HuH-7 (cell line): ENCODE measurements around the gene GYPA.
"Not testable (repeated sequence)": the region's sequence is repeated elsewhere in the genome, so short reads cannot be mapped to it uniquely, and the experiment has no call there.

Source experiments
- DNase-seq: peaks from one replicate; pipeline ENCODE4 v3.0.0; 2011; ENCODE audit warnings: low spot score

The GYPA gene

GRCh38 chr4:144140594-144141295 is at the start of gene GYPA:
Gene GYPA (minus strand): TSS chr4:144140718. CDS start chr4:144140635, 83 bp downstream.
- DNase-seq = not testable (repeated sequence)

DNA sequence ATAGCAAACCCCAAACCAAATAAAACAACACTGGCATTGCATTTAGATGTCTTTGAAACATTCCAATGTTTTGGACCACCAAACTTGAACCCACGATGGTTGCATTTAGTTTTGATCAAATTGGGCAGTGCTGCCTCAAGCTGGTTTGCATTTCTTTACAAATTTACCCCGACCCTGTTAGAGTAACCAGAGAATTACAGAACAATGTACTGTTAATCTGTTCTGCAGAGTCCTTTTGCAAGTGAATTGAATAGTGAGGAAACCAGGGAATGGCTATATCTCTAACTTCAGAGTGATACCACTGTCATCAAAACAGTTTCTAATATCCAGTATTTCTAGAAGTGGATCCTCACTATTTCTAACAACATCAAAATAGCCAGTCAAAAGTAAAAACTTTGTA is 49.5 kb upstream of the GYPA start:
- no peak for DNase-seq

DNA sequence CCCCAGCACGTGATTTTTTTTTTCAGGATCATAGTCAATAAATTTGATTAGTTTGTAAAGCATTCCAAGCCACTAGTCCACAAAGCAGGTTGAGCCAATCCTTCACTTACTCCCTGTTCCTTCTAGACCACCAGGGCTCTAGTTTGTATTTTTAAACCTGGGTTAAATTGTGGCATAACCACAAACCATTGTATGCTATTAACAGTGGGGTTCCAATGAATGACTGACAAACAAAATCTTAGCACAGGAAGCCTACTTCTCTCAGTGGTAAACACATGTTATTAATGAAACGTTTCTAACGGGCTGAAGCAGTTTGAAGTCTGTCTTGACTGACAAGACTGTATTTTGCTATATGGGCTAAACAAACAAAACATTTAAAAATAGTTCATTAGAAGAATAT is 48.6 kb upstream of the GYPA start:
- no peak for DNase-seq

GRCh38 chr4:144185086-144185485 is 44.6 kb upstream of the GYPA start:
- no peak for DNase-seq

- DNase-seq = no peak
Measured at GRCh38 chr4:144183165-144183564, 42.6 kb upstream of the GYPA start.

GRCh38 chr4:144181391-144181790 is 40.9 kb upstream of the GYPA start:
- no peak for DNase-seq

GRCh38 chr4:144179152-144179739 is 38.7 kb upstream of the GYPA start:
- DNase-seq = no peak

DNA sequence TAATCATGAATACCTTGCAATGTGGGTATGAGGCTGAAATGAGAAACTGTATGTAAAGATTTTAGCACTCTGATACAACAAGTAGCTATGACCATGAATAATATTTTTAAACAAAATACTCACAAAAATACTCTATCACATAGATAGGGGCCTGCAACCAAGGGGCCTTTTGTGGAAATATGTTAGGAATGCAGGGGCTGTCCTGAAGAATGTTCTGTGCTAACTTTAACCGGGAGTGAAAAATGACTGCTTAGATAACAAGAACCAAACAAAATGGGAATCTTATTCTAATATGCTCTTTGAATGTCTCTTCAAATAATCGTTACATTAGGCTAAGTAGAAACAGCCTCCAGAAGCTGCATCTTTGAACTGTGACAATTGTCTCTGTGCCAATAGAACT is 37.9 kb upstream of the GYPA start:
- DNase-seq = no peak

DNA sequence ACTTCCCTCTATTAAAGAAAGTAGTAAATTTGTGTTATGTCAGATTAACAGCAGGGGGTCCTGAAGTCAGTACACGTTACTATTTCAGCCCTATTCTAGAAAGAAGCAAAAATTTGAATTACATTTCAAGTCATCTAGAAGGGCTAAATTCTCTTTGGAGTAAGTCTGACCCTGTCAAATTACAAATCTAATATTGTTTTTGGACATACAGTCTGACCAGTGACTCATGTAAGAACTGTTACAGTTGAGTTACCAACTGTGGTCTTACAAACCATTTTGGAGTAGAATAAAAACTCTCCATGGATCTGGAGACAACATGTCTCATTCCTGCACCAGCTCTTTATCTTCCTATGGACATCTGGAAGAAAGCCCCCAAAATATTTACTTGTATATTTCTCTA is 36.0 kb upstream of the GYPA start:
- DNase-seq = no peak

- peak; percentile 6 for DNase-seq
Measured at GRCh38 chr4:144174401-144175067, 34.0 kb upstream of the GYPA start.

DNA sequence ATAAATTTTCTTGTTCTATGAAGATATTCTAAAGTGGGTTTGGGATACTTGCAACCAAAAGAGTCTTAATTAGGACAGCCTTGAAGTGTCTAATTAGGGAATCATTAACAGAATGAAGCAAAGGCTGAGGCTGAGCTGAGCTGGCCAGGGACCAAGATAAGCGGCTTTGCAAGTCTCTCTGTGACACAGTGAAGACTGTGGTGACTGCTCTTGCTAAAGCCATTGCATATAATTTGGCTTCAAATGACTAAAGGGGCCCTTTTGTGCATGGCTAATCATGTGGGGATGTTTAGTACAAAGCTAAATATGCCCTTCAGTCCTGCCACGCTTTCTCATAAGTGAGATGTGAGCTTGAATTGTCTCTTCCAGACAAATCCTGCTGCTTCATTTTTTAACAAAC is 31.2 kb upstream of the GYPA start:
- DNase-seq = no peak

DNA sequence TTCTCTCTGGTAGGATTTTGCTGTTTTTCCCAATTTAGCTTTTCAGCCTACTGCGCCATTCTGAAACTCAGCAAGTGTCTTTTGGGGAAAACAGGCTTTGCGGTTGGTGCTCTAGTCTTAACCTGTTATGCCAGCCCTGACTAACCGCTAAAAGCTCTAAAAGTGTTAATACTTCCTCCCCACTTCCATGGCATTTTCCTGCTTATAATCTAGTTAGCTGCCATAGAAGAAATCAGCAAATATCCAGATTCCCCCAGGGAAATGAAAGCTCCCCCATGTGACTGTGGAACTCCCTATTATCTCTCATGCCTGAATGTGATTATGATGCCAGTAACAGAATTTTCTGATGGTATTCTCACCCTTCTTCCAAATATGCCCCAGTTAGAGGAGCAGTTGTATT is 28.7 kb upstream of the GYPA start:
- DNase-seq = no peak

DNA sequence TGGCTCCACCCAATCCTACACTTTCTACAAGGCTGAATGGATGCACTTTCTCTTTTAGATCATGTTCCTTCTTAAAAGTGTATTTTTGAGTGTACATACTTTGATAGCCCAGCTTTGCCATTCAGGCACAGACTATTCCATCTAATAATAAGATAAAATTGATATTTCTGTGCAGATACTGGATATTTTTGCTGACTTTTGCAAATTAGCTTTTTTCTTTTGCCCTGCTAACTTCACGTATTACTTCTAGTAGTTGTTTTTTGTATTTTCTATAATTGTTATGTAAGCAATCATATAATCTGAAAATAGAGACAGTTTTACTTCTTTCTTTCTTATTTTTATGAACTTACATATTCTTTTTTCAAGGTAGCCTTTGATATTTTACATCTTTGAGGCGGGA is 13.5 kb upstream of the GYPA start:
- no peak for DNase-seq

DNA sequence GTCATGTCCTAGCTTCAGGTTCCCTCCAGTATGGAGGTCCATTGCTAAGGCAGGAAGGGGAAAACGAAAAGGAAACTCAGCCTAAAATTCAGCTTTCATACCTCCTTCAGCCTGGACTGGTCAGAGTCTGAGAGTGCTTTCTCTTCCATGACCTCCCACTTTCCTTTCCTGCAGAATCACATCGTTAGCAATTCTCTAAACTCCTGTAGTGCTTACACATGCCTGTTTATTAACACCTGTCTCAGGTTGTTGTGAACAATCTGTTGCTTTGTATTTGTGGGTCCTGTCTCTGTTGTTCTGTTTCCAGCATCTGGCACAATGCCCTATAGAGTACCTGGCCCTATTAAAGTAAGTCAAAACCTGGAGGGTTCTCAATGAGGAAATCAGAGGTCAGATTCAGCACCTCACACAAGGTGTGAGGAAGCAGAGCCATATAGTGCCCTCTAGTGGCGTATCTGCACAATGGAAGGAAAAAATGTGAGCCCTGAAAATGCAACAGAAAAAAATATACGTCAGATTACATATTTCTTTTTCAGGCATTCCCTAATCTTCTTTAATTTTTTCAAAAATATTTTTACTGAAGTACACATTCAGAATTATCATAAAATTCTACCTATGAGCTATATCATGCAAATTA is 2.3 kb upstream of the GYPA start:
- DNase-seq = peak; percentile 1

- no peak for DNase-seq
Measured at GRCh38 chr4:144141493-144141892, 975 bp upstream of the GYPA start.

DNA sequence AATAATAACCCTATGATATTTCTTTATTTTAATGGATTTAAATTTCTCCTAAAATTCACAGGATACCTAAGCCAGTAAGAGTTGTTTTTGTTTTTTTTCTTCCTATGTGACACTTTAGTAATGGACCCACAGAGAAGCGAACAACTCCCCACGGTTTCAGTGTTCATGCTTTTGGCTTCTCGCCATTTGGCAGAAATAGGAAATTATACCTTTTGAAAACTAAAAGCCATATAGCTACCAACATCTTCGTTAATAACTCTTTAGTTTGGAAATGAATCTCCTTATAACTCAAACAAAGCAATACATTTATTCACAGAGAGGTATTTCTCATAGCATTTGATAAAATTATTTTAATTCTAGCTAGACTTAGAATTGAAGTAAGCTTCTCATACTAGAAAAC is 527 bp downstream of the GYPA start:
- DNase-seq = not testable (repeated sequence)

- DNase-seq = not testable (repeated sequence)
Measured at GRCh38 chr4:144139547-144139946, 971 bp downstream of the GYPA start.

DNA sequence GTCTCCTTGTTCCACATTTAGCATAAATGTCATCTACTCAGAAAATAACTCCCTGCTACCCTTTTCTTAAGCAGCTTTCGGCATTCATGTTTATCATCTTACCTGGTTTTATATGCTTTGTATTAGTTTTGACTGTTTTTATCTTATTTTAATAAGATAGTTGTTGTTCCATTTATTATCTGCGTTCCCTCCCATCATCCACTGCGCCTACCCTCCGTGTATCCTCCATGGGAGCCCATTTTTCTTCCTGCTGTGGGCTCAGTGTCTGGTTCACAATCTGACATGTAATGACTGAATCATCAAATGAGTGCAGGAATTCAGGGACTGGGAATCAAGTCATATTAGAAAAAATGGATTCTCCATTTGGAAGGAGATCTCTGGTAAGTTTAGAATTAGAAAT is 2.3 kb downstream of the GYPA start:
- not testable (repeated sequence) for DNase-seq

DNA sequence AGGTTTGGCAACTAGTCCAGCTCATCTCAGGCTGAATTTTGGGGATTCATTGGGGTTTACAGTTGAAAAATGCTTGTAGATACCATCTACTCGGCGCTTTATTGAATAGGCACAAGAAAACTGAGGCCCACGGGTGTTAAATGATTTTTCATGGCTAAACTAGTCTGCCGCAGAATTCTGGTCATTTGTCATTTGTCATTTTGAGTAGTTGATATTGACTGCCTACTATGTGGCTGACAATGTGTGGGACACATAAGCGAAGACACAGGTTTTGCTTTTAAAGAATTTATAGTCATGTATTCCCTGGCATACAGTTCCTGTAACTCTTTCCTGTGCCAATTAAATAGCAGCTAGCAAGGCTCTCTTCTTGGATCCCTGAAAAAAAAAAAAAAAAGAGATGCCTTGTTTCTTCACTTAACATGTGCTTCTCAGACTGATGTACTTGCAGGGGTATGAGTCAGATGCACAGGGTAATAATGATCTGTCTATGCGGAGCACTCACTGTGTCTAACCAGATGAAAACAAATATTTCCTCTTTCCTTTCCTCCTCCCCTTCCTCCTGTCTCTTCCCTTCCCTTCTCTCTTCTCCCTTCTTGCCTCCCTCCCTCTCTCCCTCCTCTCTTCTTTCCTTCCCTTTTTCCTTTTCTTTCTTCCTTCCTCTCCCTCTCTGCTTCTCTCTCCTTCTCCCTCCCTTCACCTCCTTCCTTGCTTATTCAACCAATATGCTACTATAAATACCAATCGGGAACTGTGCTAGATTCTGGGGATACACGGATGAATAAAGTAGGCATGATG is 3.2 kb downstream of the GYPA start:
- not testable (repeated sequence) for DNase-seq

DNA sequence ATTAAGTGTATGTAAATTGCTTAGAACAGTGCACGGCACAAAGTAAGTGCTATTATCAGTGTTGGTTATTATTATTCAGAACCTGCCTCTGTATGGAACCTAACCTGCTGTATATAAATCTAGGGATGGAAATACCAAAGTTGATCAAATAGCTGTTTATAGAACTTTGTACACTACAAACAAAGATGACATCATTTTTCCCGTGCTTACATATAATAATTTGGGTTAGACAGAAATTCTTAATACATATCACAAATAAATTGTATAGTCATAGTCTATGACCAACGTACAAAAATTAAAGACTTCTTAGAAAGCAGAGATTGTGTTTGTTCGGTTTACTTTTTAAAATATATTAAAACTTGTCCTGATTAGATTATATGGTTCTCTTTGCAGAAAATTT is 4.3 kb downstream of the GYPA start:
- not testable (repeated sequence) for DNase-seq

DNA sequence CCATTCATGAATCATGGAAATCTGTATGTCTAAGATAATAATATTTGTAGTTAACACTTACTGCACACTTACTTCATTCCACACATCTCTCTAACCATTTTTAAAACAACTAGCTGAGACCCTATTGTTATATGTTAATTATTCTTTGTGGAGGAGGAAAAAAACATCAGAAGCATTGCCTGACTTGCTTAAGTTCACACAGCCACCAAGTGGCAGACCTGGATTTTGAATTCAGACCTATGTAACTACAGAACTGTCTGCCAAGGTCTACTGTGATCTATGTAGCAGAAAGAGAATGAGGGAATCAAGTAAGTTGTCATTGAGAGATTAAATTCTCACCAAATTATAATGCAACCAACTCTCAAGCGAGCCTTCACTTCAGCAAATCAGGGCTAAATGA is 10.4 kb downstream of the GYPA start:
- DNase-seq = not testable (repeated sequence)

- not testable (repeated sequence) for DNase-seq
Measured at GRCh38 chr4:144129336-144129875, 11.1 kb downstream of the GYPA start.
